Smooth muscle cell of the umbilical artery (primary cell): Measurements from ENCODE around the gene TAF11L8. TPM values are rescaled to one million over a fixed set of nuclear protein-coding genes. Genes with fewer than 3 reads are reported as not detected.

Experiments
- total RNA-seq: library from RNA; depleted of rRNA; stranded (reverse); fragments of >200 nt; gene quantifications from 2 replicates; pipeline ENCODE4 v1.2.3, GENCODE V29; 2014

Gene TAF11L8
- total RNA-seq = not detected in 2 replicates

DNA sequence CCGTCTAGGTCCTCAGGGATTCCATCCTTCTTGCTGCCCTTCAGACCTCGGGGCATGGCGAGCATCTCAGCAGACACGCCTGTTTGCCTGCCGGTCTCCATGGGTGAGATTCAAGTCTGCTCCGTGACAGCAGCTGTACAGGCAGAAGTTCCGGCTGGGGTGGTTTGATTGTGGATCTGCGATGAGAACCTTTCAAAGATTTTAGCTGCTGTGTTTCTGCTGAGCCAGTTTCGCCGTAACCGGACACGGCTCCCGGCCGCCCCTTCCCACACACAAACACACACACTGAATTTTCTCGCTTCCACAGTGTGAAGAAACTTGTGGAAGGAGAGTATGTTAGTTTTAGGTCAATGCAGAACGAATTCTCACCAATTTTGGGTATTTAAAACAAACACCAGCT, at the start of gene TAF11L8:
TSS of gene TAF11L8 (minus strand) at position 101 of the 400 bp plus-strand sequence.

GRCh38 chr5:17634160-17634559, 43.4 kb upstream of the TAF11L8 start, which contains the start of gene TAF11L14:
TAF11L14 (plus strand) TSS chr5:17634460.

GRCh38 chr5:17631788-17632187, 41.0 kb upstream of the TAF11L8 start, which contains the start of gene TAF11L13:
TAF11L13 (plus strand) TSS chr5:17632088.

DNA sequence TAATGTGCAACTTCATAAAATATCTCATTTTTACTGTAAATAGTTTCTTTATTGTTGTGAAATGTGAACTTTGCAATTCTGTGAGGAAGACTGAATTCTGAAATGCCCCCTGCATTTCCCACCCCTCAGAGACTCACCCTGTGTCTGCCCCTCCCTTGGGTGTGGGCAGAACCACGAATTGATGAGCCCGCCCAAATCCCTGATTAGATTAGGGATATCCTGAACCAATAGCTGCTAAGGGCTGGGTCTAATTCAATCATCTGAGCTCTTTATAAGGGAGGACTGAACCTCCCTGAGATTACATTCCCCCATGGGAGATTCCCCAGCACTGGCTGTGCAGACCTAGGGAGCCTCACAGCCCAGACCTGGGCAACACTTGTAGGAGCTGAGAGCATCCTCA, 19.3 kb upstream of the TAF11L8 start, which contains the start of gene TAF11L12:
TSS of gene TAF11L12 (plus strand) at position 301 of the 400 bp plus-strand sequence.

DNA sequence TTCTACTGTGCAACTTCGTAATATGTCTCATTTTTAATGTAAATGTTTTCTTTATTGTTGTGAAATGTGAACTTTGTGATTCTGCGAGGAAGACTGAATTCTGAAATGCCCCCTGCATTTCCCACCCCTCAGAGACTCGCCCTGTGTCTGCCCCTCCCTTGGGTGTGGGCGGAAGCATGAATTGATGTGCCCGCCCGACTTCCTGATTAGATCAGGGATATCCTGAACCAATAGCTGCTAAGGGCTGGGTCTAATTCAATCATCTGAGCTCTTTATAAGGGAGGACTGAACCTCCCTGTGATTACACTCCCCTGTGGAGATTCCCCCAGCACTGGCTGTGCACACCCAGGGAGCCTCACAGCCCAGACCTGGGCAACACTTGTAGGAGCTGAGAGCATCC, 13.1 kb upstream of the TAF11L8 start, which contains the start of gene TAF11L11:
TSS of gene TAF11L11 (plus strand) at position 304 of the 400 bp plus-strand sequence.

DNA sequence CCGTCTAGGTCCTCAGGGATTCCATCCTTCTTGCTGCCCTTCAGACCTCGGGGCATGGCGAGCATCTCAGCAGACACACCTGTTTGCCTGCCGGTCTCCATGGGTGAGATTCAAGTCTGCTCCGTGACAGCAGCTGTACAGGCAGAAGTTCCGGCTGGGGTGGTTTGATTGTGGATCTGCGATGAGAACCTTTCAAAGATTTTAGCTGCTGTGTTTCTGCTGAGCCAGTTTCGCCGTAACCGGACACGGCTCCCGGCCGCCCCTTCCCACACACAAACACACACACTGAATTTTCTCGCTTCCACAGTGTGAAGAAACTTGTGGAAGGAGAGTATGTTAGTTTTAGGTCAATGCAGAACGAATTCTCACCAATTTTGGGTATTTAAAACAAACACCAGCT, 7.0 kb upstream of the TAF11L8 start, which contains the start of gene TAF11L10:
TSS of gene TAF11L10 (minus strand) at position 101 of the 400 bp plus-strand sequence.

DNA sequence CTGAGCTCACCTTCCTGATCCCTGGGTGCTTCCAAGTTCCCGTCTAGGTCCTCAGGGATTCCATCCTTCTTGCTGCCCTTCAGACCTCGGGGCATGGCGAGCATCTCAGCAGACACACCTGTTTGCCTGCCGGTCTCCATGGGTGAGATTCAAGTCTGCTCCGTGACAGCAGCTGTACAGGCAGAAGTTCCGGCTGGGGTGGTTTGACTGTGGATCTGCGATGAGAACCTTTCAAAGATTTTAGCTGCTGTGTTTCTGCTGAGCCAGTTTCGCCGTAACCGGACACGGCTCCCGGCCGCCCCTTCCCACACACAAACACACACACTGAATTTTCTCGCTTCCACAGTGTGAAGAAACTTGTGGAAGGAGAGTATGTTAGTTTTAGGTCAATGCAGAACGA, 3.5 kb upstream of the TAF11L8 start, which contains the start of gene TAF11L9:
TSS of gene TAF11L9 (minus strand) at position 140 of the 400 bp plus-strand sequence.

GRCh38 chr5:17585658-17586057, 5.1 kb downstream of the TAF11L8 start, which contains the start of gene TAF11L7:
TAF11L7 (minus strand) TSS chr5:17585758.

Other genes with a start within 250 kb of the TAF11L8 start
- not detected in 2 replicates for gene TAF11L2, start 92.7 kb downstream of the TAF11L8 start, total RNA-seq
- not detected in 2 replicates for gene TAF11L3, start 72.6 kb downstream of the TAF11L8 start, total RNA-seq
- not detected in 2 replicates for gene TAF11L4, start 69.2 kb downstream of the TAF11L8 start, total RNA-seq
- not detected in 2 replicates for gene TAF11L5, start 65.7 kb downstream of the TAF11L8 start, total RNA-seq
- not detected in 2 replicates for gene TAF11L6, start 62.3 kb downstream of the TAF11L8 start, total RNA-seq
- not detected in 2 replicates for gene TAF11L7, start 5.2 kb downstream of the TAF11L8 start, total RNA-seq
- gene TAF11L9, start 3.4 kb upstream of the TAF11L8 start, total RNA-seq = not detected in 2 replicates
- not detected in 2 replicates for gene TAF11L10, start 6.9 kb upstream of the TAF11L8 start, total RNA-seq
- gene TAF11L11, start 13.2 kb upstream of the TAF11L8 start, total RNA-seq = not detected in 2 replicates
- gene TAF11L12, start 19.4 kb upstream of the TAF11L8 start, total RNA-seq = not detected in 2 replicates
- not detected in 2 replicates for gene TAF11L13, start 41.1 kb upstream of the TAF11L8 start, total RNA-seq
- not detected in 2 replicates for gene TAF11L14, start 43.5 kb upstream of the TAF11L8 start, total RNA-seq